ENCODE data around the gene HMGXB4. TPM values are rescaled to one million over a fixed set of nuclear protein-coding genes. Genes with fewer than 3 reads are reported as not detected.

Gene HMGXB4
- total RNA-seq, 1 donor from 2014 or later = 18.0 TPM

GRCh38 chr22:35316751-35317150 lies 59.5 kb downstream of the HMGXB4 start:
- peaks cover 33% of the 10 kb centered on the region for H3K4me1 Mint-ChIP-seq (ENCODE audit: low read depth)
- H3K27ac Mint-ChIP-seq (ENCODE audit: unreplicated experiment) = no peak overlapping the region
- H3K4me3 Mint-ChIP-seq (ENCODE audit: unreplicated experiment) = no peak overlapping the region
- H3K27me3 Mint-ChIP-seq (ENCODE audit: low read depth) = no peaks in the 10 kb centered on the region
- H3K9me3 Mint-ChIP-seq (ENCODE audit: low read depth) = no peaks in the 10 kb centered on the region
- no peak for DNase-seq (ENCODE audit: low spot score)
- TF ChIP-seq CTCF (IDR thresholded peaks at IDR 0.05) = no peak
- H3K36me3 Mint-ChIP-seq (ENCODE audit: low read depth) = peaks cover 4% of the 10 kb centered on the region

GRCh38 chr22:35317680-35318290 lies 60.5 kb downstream of the HMGXB4 start:
- Mint-ChIP-seq H3K9me3 (ENCODE audit: low read depth) (no peaks in the 10 kb centered on the region), H3K27me3 (ENCODE audit: low read depth) (no peaks in the 10 kb centered on the region), H3K36me3 (ENCODE audit: low read depth) (peaks cover 7% of the 10 kb centered on the region), H3K4me1 (ENCODE audit: low read depth) (peaks cover 25% of the 10 kb centered on the region), H3K4me3 (ENCODE audit: unreplicated experiment) (no peak overlapping the region), H3K27ac (ENCODE audit: unreplicated experiment) (no peak overlapping the region)
- DNase-seq (ENCODE audit: low spot score) = no peak
- TF ChIP-seq CTCF (IDR thresholded peaks at IDR 0.05) = no peak

GRCh38 chr22:35318346-35319215 lies 61.3 kb downstream of the HMGXB4 start:
- no peak for TF ChIP-seq CTCF (IDR thresholded peaks at IDR 0.05)
- DNase-seq (ENCODE audit: low spot score) = no peak
- Mint-ChIP-seq H3K9me3 (ENCODE audit: low read depth) (no peaks in the 10 kb centered on the region), H3K27ac (ENCODE audit: unreplicated experiment) (no peak overlapping the region), H3K36me3 (ENCODE audit: low read depth) (peaks cover 14% of the 10 kb centered on the region), H3K4me1 (ENCODE audit: low read depth) (peaks cover 17% of the 10 kb centered on the region), H3K4me3 (ENCODE audit: unreplicated experiment) (no peak overlapping the region), H3K27me3 (ENCODE audit: low read depth) (no peaks in the 10 kb centered on the region)

GRCh38 chr22:35319244-35319985 lies 62.1 kb downstream of the HMGXB4 start:
- peaks cover 9% of the 10 kb centered on the region for H3K4me1 Mint-ChIP-seq (ENCODE audit: low read depth)
- peak; percentile 77 for DNase-seq (ENCODE audit: low spot score)
- H3K36me3 Mint-ChIP-seq (ENCODE audit: low read depth) = peaks cover 22% of the 10 kb centered on the region
- H3K4me3 Mint-ChIP-seq (ENCODE audit: unreplicated experiment) = no peak overlapping the region
- no peak for TF ChIP-seq CTCF (IDR thresholded peaks at IDR 0.05)
- no peaks in the 10 kb centered on the region for H3K27me3 Mint-ChIP-seq (ENCODE audit: low read depth)
- no peaks in the 10 kb centered on the region for H3K9me3 Mint-ChIP-seq (ENCODE audit: low read depth)
- no peak overlapping the region for H3K27ac Mint-ChIP-seq (ENCODE audit: unreplicated experiment)

GRCh38 chr22:35322126-35322525 lies 64.8 kb downstream of the HMGXB4 start:
- H3K4me3 Mint-ChIP-seq (ENCODE audit: unreplicated experiment) = no peak overlapping the region
- no peak for DNase-seq (ENCODE audit: low spot score)
- no peak for TF ChIP-seq CTCF (IDR thresholded peaks at IDR 0.05)
- peaks cover 36% of the 10 kb centered on the region for H3K36me3 Mint-ChIP-seq (ENCODE audit: low read depth)
- H3K27me3 Mint-ChIP-seq (ENCODE audit: low read depth) = no peaks in the 10 kb centered on the region
- no peaks in the 10 kb centered on the region for H3K4me1 Mint-ChIP-seq (ENCODE audit: low read depth)
- no peak overlapping the region for H3K27ac Mint-ChIP-seq (ENCODE audit: unreplicated experiment)
- no peaks in the 10 kb centered on the region for H3K9me3 Mint-ChIP-seq (ENCODE audit: low read depth)
